Skin of body (tissue), 2 donors: ENCODE measurements around the gene CCNB1. TPM values are rescaled to one million over a fixed set of nuclear protein-coding genes. Genes with fewer than 3 reads are reported as not detected.
"Not testable (repeated sequence)": the region's sequence is repeated elsewhere in the genome, so short reads cannot be mapped to it uniquely, and the experiment has no call there.

Source experiments
- DNase-seq: peaks from one replicate; lab custom pipeline; 2025; lab: John Stamatoyannopoulos, UW
- total RNA-seq: library from RNA; depleted of rRNA; stranded (reverse); fragments of >200 nt; gene quantifications from one replicate; pipeline ENCODE4 v1.2.3, GENCODE V29; 2014

The CCNB1 gene
- total RNA-seq, 1 donor from 2014 or later, result 31.3 TPM

DNA sequence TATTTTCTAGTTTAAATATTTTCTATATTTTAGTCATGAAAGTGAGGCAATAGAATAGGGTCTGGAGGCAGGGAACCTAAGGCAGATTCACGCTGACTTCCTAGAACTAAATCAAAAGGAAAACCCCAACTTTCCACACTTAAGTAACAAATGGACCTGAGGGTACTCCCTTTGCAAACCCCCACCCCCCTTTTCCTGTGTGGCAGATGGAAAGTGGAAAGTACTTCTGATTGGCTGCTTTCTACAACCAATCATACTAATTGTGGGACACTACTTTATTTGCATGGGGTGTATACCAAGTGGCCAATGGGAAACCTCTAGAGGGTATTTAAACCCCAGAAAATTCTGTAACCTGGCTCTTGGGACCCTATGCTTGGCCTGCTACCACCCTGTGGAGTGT is 17.7 kb downstream of the CCNB1 start:
- no peak for DNase-seq

DNA sequence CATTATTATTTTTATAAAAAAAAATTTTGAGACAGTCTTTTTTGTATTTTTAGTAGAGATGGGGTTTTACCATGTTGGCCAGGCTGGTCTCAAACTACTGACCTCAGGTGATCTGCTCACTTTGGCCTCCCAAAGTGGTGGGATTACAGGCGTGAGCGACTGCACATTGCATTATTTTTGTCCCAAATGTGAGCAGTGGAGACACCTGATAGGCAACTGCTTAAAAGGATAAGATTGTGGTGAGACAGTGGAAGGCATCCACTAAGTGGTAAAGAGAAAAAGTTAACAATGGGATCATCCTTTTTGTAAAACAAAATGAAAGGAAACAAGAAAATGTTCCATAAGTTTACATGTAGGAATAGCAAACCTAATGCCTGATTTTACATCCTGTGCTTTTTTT is 20.4 kb downstream of the CCNB1 start:
- DNase-seq, result no peak

DNA sequence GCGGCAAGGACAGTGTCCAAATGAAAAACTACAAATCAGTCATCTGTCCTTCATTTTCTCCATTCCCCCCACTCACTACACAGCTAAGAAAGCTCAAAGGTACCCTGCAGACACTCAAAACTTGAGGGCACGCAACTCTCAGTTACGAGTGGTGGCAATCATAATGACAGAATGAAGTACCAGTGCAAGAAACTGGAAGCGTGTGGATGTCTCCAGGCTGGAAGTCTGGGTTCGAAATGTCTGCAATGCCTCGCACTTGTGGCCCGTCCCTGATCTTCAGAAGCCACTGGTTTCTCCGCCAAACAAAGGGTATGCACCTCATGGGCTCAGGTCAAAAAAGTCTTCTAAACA is 21.8 kb downstream of the CCNB1 start:
- DNase-seq, result peak; percentile 53

DNA sequence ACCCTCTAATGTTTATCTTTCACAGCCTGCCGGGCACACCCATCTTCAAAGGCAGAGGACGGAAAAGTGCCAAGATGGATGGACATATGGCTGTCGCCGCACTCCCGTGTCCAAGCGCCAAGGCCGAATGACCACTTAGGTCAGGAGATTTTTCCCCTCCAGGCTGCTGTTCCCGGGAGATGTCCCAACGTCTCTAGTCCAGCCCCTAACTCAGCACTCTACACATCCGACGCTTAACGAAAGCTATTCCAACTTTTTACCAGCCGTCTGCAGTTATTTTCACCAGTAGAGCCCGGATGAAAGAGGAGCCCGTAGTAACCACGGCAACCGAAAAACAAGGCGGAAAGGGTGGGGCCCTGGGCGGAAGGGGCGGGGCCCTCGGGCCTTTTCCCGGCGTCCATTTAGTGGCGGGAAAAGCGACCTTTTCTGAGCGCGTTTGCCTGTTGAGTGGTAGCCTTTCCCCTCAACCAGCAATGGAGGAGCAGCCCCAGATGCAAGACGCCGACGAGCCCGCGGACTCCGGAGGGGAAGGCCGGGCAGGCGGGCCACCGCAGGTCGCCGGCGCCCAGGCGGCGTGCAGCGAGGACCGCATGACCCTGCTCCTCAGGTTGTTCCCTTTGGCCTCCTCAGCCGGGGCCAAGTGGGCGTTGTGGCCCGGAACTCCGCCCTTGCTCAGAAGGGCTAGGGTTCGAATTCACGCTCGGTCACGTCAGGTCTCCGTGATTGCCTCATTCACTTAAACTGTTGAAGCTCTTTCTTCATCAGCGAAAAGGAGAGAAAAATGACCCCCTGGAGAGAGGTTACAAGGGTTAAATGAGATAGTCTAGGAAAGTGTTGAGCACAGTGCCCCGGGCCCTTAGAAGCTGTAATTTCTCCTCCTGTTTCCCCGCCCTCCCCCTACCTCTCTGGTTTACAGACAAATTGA is 22.5 kb downstream of the CCNB1 start, which contains the start of gene CENPH:
TSS of gene CENPH (plus strand) at position 422 of the 925 bp plus-strand sequence. CDS start at position 474, 52 bp downstream.
- DNase-seq, result peak; percentile 92

DNA sequence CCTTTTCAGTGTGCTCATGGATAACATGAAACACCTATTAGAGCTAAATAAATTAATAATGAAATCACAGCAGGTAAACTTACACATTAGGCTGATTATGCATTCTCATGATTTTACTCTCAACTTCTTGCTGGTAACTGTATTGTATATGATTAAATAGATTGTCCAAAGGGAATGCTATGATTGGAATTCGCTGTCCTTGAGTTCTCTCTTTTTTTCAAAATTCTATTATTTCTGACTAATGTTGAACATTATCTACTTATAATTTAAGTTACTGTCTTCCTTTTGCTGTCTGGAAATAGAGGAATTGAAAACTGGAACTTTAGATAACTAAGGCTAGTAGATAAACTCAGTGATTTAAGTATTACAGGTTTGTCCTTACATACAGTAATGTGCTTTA is 35.5 kb downstream of the CCNB1 start:
- DNase-seq, result no peak

DNA sequence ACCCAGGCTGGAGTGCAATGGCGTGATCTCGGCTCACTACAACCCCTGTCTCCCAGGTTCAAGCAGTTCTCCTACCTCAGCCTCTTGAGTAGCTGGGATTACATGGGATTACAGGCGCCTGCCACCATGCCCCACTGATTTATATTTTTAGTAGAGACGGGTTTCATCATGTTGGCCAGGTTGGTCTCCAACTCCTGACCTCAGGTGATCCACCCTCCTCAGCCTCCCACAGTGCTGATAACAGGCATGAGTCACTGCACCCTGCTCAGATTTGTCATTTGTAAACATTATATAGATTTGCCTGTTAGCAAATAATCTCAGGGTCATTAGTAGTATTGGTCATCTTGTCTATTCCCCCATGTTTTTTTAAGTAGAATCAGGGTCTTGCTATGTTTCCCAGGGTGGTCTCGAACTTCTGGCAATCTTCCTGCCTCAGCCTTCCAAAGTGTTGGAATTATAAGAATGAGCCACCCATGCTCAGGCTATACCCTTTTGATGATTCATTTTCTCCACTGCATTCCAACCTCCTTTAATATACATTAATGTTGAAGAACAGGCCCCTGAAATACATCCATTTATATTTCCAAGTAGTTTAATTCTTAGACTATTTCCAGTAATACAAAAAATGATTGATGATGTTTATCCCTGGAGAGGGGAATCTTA is 39.7 kb downstream of the CCNB1 start:
- DNase-seq, result no peak

DNA sequence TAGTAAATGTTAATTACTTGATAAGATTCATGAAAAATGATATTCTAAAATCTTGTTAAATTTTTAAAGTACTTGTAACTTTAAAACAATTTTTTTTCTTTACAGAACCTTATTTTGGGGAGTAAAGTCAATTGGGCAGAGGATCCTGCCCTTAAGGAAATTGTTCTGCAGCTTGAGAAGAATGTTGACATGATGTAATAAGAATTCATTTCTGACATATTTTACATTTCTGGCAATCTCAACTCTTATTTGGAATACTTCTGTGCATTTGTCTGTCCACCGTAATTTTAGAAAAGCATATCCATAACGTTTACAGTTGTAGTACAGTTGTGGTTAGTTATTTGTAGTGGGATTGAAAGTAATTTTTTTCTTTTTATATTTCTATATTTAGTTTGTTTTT is 42.7 kb downstream of the CCNB1 start:
- no peak for DNase-seq

DNA sequence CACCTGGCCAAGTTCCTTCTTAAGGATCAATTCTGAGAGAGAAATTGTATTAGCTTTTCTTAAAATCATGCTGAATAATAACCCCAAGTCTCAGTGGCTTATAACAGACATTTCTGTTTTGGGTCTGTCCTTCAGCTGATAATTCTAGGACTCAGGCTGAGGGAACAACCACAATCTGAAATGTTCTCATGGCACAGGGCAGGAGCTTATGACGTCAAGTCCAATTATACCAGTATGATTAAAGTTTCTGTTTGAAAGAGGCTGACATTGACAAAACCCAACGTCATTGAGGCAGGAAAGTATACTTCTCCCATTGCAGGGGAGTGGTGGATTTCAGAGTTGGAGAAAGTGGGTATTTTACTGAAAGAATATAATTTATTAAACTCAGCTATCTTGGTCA is 44.2 kb downstream of the CCNB1 start:
- no peak for DNase-seq

DNA sequence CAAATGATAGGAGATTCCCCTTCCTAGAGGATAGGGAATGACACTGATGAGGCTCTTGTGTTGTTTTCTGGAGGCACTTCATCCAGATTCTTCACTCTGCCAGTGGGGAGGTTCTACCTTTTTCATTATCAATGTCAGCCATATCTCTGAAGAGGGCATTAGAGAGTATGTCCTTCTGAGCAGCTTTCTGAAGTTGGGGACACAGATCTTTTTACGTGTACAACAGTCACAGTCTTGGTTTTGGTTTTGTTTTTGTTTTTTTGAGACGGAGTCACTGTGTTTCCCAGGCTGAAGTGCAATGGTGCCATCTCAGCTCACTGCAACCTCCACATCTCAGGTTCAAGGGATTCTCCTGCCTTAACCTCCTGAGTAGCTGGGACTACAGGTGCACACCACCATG is 45.1 kb downstream of the CCNB1 start:
- DNase-seq, result no peak

DNA sequence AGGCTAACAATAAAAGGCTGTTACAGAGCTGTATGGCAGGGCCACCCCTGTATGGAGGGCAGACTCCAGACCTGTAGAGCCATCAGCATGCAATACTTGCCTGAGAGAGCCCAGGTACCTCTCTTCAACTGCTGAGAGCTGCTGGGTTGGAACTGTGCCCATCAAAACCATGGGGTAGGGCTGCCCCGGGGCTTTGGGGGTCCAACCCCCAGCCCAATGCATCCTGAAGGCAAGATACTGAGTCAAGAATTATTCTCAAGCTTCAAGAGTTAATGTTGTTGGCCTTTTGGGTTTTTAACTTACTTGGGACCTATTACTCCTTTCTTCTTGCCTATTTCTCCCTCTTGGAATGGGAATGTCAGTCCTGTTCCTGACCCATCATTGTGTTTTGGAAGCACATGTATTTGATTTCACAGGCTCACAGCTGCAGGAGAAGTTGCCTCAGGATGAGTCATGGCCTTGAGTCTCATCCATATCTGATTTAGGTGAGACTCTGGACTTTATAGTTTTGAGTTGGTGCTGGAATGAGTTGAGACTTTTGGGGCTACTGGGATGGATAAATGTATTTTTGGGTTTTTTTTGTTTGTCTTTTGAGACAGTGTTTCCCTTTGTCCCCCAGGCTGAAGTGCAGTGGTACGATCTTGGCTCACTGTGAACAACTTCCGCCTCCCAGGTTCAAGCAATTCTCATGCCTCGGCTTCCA is 46.7 kb downstream of the CCNB1 start:
- DNase-seq, result no peak

DNA sequence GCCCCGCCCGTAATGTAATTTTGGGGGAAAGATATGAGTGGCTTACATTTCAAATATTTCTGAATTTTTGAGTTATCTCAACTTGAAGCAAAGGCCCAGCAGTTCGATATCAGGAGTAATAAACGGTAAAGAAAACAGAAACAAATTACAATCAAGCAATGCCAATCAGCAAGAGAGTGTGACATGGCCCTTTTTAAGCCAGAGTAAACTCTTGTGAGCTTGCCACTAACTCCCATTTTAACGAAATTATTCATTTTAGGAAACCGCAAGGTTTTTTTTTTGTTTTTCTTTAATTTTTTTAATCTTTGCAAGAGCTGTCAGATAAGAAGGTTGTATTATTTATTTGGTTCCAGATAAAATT is 50.2 kb downstream of the CCNB1 start:
- DNase-seq, result no peak

DNA sequence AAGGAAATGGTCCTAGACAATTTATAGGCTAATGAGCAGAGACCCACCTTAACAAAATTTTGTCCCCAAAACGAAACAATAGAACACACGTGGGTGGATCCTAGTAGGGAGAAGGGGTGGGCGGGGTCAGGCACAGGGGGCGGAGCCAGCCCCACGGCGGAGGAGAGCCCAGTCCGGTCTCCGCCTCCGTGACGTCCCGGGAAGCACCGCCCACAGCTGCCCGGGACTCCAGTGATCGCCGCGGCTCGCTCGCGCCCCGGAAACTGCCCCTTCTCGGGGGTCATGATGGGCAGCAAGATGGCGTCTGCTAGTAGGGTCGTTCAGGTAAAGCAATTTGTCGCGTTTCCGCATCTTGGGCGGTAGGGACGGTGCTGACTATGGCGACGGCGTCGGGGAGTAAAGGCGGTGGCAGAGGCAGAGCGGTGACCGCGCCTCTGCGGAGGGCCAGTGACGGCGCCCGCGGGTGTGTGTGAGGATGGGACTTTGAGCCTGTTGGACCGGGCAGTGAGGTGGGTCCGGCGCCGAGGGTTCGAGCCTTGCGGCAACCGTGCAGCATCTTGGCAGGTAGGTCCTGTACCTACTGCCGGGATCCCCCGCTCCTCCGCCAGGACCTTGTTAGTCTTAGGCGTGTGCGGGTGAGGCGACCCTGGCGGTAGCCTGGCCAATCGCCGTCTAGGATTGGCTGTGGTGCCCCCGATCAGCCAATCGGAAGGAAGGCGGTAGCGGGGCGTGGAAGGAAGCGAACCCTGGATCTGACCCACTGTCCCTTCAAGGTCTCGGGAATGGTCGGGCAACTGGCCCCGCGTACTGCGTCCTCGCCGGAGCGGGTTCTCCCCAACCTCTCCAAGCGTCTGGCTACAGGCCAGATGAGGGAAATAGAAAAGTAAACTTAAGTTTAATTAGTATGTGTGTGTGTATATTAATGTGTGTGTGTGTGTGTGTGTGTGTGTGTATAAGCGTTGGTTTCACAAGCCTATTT is 50.9 kb downstream of the CCNB1 start:
- peak; percentile 88 for DNase-seq

DNA sequence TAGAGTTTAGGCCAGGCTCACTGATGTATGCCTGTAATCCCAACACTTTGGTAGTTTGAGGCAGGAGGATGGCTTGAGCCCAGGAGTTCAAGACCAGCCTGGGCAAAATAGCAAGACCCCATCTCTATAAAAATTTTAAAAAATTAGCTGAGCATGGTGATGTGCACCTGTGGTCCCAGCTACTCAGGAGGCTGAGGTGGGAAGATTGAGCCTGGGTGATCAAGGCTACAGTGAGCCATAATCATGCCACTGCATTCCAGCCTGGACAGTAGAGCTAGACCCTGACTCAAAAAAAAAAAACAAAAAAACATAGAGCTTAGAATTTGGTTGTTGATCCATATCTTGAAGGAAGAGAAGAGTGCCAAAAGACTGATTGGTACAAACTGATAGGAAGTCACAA is 53.0 kb downstream of the CCNB1 start:
- DNase-seq, result no peak

DNA sequence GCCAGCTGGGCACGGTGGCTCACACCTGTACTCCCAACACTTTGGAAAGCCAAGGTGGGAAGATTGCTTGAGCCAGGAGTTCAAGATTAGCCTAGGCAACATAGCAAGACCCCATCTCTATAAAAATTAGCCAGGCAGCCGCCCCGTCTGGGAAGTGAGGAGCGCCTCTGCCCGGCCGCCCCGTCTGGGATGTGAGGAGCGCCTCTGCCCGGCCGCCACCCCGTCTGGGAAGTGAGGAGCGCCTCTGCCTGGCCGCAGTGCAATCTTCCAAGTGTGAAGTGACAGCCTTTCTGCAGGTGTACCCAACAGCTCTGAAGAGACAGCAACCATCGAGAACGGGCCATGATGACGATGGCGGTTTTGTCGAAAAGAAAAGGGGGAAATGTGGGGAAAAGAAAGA is 53.4 kb downstream of the CCNB1 start:
- DNase-seq, result not testable (repeated sequence)

DNA sequence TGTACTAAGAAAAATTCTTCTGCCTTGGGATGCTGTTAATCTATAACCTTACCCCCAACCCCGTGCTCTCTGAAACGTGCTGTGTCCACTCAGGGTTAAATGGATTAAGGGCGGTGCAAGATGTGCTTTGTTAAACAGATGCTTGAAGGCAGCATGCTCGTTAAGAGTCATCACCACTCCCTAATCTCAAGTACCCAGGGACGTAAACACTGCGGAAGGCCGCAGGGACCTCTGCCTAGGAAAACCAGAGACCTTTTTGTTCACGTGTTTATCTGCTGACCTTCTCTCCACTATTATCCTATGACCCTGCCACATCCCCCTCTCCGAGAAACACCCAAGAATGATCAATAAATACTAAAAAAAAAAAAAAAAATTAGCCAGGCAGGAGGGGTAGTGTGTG is 53.9 kb downstream of the CCNB1 start:
- DNase-seq, result not testable (repeated sequence)

DNA sequence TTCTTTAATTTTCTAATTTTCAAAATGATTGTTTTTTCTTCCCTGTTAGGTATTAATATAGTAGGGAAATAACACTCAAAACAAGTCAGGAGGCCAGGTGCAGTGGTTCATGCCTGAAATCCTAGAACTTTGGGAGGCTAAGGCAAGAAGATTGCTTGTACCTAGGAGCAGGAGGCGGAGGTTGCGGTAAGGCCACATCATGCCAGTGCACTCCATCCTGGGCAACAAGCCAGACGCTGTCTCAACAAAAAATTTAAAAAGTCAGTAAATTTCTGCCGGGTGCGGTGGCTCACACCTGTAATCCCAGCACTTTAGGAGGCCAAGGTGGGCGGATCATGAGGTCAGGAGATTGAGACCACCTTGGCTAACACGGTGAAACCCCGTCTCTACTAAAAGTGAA is 57.6 kb downstream of the CCNB1 start:
- no peak for DNase-seq

DNA sequence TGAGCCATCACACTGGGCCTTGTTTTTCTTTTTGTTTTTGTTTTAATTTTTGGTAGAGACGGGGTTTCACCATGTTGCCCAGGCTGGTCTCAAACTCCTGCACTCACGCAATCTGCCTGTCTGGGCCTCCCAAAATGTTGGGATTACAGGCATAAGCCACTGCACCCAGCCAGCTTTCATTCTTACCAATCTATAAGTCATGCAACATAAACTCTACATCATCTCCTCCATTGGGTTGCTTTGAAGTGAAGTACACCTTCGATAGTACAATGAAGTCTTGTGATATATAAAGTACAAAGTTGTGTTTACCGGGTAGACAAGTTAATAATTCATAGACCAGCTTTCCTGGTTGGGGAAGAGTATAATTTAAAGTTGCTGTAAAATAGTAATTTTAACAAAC is 58.9 kb downstream of the CCNB1 start:
- DNase-seq, result no peak
